Mucosa of stomach (tissue), 1 donor: Measurements from ENCODE around the gene SLC16A6.
"Not testable (repeated sequence)": the region's sequence is repeated elsewhere in the genome, so short reads cannot be mapped to it uniquely, and the experiment has no call there.

Source experiments
- H3K27me3 ChIP-seq: one replicate; pipeline ENCODE4 v1.7.0; 2013; ENCODE audit warnings: mild to moderate bottlenecking, low read length; ENCODE audit not compliant: control insufficient read depth, insufficient read depth
- H3K36me3 ChIP-seq: one replicate; pipeline ENCODE4 v1.7.0; 2013; ENCODE audit warnings: low read length; ENCODE audit not compliant: control insufficient read depth, insufficient read depth
- H3K4me1 ChIP-seq: one replicate; pipeline ENCODE4 v1.7.0; 2013; ENCODE audit warnings: mild to moderate bottlenecking, low read length; ENCODE audit not compliant: control insufficient read depth, insufficient read depth
- H3K4me3 ChIP-seq: one replicate; pipeline ENCODE4 v1.7.0; 2013; ENCODE audit warnings: low read length
- H3K9ac ChIP-seq: one replicate; pipeline ENCODE4 v1.7.0; 2013; ENCODE audit warnings: mild to moderate bottlenecking, low read length, moderate library complexity
- H3K9me3 ChIP-seq: one replicate; pipeline ENCODE4 v1.7.0; 2013; ENCODE audit warnings: mild to moderate bottlenecking, low read length, moderate library complexity; ENCODE audit not compliant: control insufficient read depth
- donor health status: Pancreatic carcinoma.

The SLC16A6 gene, protein sequence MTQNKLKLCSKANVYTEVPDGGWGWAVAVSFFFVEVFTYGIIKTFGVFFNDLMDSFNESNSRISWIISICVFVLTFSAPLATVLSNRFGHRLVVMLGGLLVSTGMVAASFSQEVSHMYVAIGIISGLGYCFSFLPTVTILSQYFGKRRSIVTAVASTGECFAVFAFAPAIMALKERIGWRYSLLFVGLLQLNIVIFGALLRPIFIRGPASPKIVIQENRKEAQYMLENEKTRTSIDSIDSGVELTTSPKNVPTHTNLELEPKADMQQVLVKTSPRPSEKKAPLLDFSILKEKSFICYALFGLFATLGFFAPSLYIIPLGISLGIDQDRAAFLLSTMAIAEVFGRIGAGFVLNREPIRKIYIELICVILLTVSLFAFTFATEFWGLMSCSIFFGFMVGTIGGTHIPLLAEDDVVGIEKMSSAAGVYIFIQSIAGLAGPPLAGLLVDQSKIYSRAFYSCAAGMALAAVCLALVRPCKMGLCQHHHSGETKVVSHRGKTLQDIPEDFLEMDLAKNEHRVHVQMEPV

DNA sequence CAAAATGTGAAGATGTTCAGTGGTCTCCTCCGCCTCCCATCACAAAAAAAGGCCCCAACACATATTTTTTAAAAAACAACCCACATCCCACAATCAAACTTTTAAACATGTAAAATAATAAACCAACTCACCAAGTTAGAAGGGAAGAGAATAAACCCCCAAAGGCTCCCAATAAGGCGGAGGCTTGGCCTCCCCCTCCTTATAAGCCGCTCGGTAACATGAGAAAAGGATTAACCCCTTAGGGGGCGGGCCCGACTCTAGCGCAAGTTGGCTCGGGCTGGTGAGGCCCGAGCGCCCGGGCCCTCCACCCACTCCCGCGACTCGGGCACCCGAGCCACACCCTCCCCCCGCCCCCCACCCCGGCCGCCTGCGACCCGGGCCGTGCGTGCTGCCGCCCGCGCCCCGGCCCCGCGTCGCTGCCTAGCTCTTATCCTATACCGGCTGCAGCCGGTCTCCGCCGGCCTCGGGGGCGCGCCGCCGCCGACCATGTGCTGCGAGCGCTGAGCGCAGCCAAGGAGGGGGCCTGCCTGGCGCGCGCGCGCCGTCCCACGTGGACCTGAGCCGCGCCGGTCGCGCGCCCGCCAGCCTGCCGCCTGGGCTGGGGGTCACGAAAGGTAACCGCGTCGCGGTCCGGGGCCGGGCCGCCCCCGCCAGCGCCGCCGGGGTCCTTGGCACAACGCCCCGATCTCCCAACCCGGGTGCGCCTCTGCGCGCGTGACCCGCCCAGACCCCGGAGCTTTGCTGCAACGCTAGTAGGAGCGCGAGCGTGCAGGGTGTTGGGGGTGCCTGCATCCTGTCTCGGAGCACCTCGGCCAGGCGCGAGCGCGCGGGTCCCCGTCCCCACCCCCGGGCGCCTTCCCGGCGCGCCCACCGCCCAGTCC is at the start of gene SLC16A6, which contains the start of gene ARSG:
TSS of gene SLC16A6 (minus strand) at position 173 of the 881 bp plus-strand sequence. CDS start 12,807 bp downstream, outside the sequence.
TSS of gene ARSG (plus strand) at position 541 of the 881 bp plus-strand sequence. CDS start 15,999 bp downstream, outside the sequence.
- peak within 1 kb of the TSS; percentile 80 for H3K9ac ChIP-seq
- H3K9me3 ChIP-seq: no peaks in the 10 kb centered on the region
- H3K4me1 ChIP-seq: peaks cover 8% of the 10 kb centered on the region
- H3K4me3 ChIP-seq: peak within 1 kb of the TSS; percentile 44
- H3K36me3 ChIP-seq: no peaks in the 10 kb centered on the region
- peaks cover 12% of the 10 kb centered on the region for H3K27me3 ChIP-seq

DNA sequence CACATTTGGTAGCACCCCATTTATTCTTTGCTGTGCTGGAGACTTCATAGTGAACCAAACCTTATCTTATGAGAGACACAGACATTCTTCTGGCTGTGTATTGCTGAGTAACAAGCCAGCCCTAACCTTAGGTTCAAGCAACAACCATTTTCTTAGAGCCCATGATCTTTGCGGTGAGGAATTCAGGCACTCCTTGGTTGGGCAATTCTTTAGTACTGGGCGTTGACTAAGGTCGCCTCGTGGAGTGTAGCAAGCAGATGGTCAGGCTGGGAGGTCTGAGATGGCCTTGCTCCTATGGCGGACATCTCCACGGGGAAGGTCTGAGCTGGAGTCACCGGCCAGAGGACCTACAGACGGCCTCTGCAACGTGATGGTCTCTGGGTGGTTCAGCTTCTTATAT is 43.5 kb upstream of the SLC16A6 start:
- Histone ChIP-seq H3K4me1 (no peaks in the 10 kb centered on the region), H3K9me3 (no peaks in the 10 kb centered on the region), H3K27me3 (no peaks in the 10 kb centered on the region), H3K9ac (no peak overlapping the region), H3K4me3 (no peak overlapping the region), H3K36me3 (no peaks in the 10 kb centered on the region)

DNA sequence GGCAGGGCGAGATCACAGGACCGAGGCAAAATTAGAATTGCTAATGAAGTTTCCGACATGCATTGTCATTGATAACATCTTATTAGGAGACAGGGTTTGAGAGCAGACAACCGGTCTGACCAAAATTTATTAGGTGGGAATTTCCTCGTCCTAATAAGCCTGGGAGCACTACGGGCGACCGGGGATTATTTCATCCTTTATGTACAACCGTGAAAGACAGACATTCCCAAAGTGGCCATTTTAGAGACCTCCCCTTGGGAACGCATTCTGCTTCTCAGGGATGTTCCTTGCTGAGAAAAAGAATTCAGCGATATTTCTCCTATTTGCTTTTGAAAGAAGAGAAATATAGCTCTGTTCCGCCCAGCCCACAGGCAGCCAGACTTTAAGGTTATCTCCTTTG is 41.0 kb upstream of the SLC16A6 start:
- H3K27me3 ChIP-seq, H3K9ac ChIP-seq, H3K4me1 ChIP-seq: not testable (repeated sequence)

DNA sequence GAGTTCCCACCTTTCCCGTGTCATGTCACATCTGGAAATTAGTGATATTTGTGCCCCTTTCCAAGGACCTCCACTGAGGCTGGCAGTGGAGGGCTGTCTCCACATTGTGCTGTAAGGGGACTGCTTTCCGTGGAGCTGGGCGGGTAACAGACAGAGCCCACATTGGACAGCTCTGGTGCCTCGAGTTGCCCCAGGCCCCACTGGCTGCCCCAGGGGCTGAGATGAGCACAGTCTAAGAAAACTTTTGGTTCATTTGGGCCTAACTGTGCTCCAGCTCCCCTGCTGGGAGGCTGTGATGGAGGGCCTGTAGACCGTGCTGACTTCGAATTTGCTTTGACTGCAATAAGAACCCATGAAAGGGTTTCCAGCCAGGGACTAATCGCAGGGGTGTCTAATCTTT is 38.4 kb upstream of the SLC16A6 start:
- H3K9me3 ChIP-seq: no peaks in the 10 kb centered on the region
- no peak overlapping the region for H3K9ac ChIP-seq
- H3K4me3 ChIP-seq: no peak overlapping the region
- no peaks in the 10 kb centered on the region for H3K27me3 ChIP-seq
- no peaks in the 10 kb centered on the region for H3K4me1 ChIP-seq
- no peaks in the 10 kb centered on the region for H3K36me3 ChIP-seq

More for the DNA sequence above, 41.0 kb upstream of the SLC16A6 start:
- not testable (repeated sequence) for H3K9me3 ChIP-seq, H3K4me3 ChIP-seq, H3K36me3 ChIP-seq

DNA sequence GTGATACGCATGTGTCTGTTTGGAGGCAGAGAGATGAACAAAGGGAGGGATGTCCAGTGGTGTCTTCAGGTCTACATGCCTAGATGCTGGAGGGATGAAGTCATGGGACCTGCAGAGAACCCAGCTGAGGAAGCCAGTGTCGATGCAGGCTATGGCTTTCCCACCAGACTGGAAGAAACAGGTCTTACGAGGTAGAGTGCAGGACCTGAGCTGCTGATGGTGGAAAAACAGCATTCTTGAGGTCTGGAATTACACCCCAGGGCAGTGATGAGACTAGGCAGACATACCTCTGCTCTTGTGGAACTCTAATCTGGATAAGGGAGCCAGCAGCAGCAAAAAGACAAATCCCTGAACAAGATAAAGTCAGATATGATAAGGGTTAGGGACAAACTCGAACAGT is 37.7 kb upstream of the SLC16A6 start:
- H3K4me3 ChIP-seq: no peak overlapping the region
- H3K36me3 ChIP-seq: no peaks in the 10 kb centered on the region
- H3K9me3 ChIP-seq: no peaks in the 10 kb centered on the region
- H3K27me3 ChIP-seq: no peaks in the 10 kb centered on the region
- no peaks in the 10 kb centered on the region for H3K4me1 ChIP-seq
- H3K9ac ChIP-seq: no peak overlapping the region

DNA sequence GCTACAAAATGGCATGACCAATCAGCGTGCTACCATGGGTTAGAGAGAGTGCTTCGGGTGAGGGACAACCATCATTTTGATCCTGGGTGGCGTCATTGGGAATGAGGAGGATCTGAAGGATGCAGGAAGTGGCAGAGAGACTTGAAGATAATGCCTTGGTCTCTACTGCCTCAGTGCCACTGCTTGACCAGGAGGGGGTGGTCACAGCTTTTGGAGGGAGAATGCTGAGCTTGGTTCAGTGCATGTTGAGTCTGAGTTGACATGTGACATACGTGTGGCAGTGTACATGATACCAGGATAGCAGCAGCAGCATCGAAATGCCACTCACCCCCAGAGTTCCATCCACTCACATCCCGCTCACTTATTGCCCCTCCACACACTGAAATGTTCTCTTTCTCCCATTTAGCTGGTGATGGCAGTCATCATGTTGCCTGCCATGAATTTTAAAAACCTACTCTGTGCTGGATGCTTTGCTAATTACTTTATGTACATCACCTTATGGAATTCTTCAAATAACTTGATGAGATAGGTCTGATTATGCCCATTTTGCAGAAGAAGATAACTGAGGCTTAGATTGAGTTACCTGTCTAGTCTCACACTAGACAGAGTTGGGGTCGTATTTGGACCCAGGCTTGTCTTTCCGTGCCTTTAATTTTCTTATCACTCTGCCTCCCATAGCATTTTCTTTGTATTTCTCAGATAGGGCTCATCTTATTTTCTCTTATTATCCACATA is 37.1 kb upstream of the SLC16A6 start:
- Histone ChIP-seq H3K9me3 (no peaks in the 10 kb centered on the region), H3K9ac (no peak overlapping the region), H3K27me3 (no peaks in the 10 kb centered on the region), H3K4me3 (no peak overlapping the region), H3K36me3 (no peaks in the 10 kb centered on the region), H3K4me1 (no peaks in the 10 kb centered on the region)

DNA sequence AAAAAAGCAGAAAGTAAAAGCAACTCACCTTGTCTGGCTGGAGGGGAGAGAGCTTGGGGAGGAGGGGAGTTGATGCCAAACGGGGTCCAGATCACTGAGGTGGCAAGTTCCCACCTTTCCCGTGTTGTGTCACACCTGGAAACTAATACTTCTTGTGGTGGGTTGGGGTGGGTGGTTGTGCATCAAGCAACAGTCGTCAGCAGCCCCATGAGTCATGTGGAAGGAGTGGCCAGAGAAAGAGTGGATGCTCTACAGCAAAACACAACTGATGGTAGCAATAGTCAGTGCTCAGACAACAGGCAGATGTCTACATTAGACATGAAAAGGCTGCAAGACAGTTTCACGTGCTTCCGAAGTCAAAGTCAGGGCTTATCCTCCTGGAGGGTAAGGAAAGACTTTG is 35.8 kb upstream of the SLC16A6 start:
- Histone ChIP-seq H3K36me3 (no peaks in the 10 kb centered on the region), H3K4me3 (no peak overlapping the region), H3K27me3 (no peaks in the 10 kb centered on the region), H3K9ac (no peak overlapping the region), H3K9me3 (no peaks in the 10 kb centered on the region), H3K4me1 (no peaks in the 10 kb centered on the region)

DNA sequence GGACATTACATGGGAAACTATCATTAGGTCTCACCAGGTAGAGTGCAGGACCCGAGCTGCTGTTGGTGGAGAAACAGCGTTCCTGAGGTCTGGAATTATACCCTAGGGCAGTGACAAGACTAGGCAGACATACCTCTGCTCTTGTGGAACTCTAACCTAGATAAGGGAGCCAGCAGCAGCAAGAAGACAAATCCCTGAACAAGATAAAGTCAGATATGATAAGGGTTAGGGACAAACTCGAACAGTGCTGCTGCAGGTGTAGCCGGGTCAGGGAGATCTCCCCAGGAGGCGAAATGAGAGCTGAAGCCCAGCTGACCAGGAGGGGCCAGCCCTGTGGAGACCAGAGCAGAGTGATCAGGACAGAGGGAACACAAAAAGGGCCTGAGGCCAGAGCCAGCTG is 35.0 kb upstream of the SLC16A6 start:
- H3K9ac ChIP-seq: no peak overlapping the region
- H3K27me3 ChIP-seq: no peaks in the 10 kb centered on the region
- H3K4me3 ChIP-seq: no peak overlapping the region
- no peaks in the 10 kb centered on the region for H3K9me3 ChIP-seq
- H3K4me1 ChIP-seq: no peaks in the 10 kb centered on the region
- no peaks in the 10 kb centered on the region for H3K36me3 ChIP-seq

DNA sequence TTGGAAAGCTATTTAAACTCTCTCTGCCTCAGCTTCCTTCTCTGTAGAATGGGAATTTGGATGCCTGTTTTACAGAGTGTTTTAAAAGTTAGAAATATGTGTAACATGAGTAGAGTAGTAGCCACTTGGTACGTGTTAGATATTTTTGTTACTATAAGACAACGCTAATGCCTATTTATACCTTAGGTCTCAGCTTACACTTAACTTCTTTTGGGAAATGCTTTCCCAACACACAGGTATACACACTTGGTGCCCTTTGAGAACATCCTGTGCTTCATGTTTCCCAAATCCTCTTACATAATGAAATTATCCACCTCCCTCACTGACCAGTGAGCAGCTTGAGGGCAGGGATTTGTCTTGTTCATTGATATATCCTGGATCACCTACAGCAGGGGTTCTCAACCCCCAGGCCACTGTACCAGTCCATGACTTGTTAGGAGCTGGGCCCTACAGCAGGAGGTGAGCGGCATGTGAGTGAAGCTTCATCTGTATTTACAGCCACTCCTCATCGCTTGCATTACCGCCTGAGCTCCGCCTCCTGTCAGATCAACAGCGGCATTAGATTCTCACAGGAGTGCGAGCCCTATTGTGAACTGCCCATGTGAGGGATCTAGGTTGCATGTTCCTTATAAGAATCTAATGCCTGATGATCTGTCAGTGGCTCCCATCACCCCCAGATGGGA is 33.9 kb upstream of the SLC16A6 start:
- Histone ChIP-seq H3K9me3 (no peaks in the 10 kb centered on the region), H3K36me3 (no peaks in the 10 kb centered on the region), H3K4me3 (no peak overlapping the region), H3K27me3 (no peaks in the 10 kb centered on the region), H3K4me1 (no peaks in the 10 kb centered on the region), H3K9ac (no peak overlapping the region)

DNA sequence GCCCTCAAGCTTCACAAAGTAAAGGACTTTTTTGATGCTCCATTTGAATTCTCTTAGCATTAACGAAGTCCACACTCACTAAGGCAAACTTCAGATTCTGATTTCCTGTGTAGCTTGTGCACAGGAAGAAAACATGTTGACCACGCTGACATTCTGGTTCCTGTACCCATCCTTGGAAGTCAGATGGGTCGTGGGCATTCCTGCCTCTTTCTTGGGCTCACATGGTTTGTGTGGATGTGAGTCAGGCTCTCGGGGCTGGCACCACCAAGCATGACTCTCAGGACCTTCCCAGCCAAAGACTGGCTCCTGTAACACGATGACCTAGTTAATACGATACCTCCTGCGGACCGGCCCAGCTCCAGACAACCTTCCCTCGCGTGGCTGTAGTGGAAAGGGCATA is 33.2 kb upstream of the SLC16A6 start:
- no peaks in the 10 kb centered on the region for H3K4me1 ChIP-seq
- H3K36me3 ChIP-seq: no peaks in the 10 kb centered on the region
- no peaks in the 10 kb centered on the region for H3K27me3 ChIP-seq
- no peak overlapping the region for H3K4me3 ChIP-seq
- H3K9me3 ChIP-seq: no peaks in the 10 kb centered on the region
- no peak overlapping the region for H3K9ac ChIP-seq

DNA sequence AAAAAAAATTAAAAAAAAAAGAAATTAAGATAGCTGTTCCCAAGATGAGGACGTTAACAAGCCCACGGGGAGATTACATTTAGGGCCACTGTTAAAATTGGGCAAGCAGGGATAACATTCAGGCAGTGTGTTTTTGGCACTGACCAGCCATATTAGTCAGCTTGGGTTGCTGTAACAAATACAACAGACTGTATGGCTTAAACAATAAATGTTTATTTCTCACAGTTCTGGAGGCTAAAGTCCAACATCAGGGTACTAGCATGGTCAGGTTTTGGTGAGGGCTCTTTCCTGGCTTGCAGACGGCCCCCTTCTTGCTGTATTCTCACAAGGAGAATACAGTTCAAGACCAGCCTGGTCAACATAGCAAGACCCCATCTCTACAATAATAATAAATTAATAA is 31.7 kb upstream of the SLC16A6 start:
- no peaks in the 10 kb centered on the region for H3K9me3 ChIP-seq
- H3K36me3 ChIP-seq: no peaks in the 10 kb centered on the region
- peaks cover 11% of the 10 kb centered on the region for H3K4me1 ChIP-seq
- no peaks in the 10 kb centered on the region for H3K27me3 ChIP-seq
- H3K4me3 ChIP-seq: no peak overlapping the region
- no peak overlapping the region for H3K9ac ChIP-seq
